Nephron progenitor cell (in vitro differentiated cells): ENCODE results near the gene SIGLEC12.

Experiments used
- DNase-seq: peaks from one replicate; pipeline ENCODE4 v3.0.0; 2021
- H3K27ac Mint-ChIP-seq: 2 replicates; pipeline ENCODE4 v1.8.0; 2021; ENCODE audit warnings: mild to moderate bottlenecking, moderate library complexity, mixed read lengths
- H3K27me3 Mint-ChIP-seq: 2 replicates; pipeline ENCODE4 v1.8.0; 2021; ENCODE audit warnings: mild to moderate bottlenecking, low read depth, mixed read lengths; ENCODE audit not compliant: poor library complexity
- H3K36me3 Mint-ChIP-seq: 2 replicates; pipeline ENCODE4 v1.8.0; 2021; ENCODE audit warnings: low read depth, mixed read lengths
- H3K4me1 Mint-ChIP-seq: 2 replicates; pipeline ENCODE4 v1.8.0; 2021; ENCODE audit warnings: mixed read lengths
- H3K4me3 Mint-ChIP-seq: 2 replicates; pipeline ENCODE4 v1.8.0; 2021; ENCODE audit warnings: mild to moderate bottlenecking, moderate library complexity, mixed read lengths
- H3K9me3 Mint-ChIP-seq: 2 replicates; pipeline ENCODE4 v1.8.0; 2021; ENCODE audit warnings: mild to moderate bottlenecking, moderate library complexity, mixed read lengths
- CTCF ChIP-seq: fragments of 200-600 bp; sonication (generic); IDR thresholded peaks from 2 replicates; pipeline ENCODE4 v1.5.0; 2021; ENCODE audit warnings: antibody characterized with exemption

The SIGLEC12 gene

DNA sequence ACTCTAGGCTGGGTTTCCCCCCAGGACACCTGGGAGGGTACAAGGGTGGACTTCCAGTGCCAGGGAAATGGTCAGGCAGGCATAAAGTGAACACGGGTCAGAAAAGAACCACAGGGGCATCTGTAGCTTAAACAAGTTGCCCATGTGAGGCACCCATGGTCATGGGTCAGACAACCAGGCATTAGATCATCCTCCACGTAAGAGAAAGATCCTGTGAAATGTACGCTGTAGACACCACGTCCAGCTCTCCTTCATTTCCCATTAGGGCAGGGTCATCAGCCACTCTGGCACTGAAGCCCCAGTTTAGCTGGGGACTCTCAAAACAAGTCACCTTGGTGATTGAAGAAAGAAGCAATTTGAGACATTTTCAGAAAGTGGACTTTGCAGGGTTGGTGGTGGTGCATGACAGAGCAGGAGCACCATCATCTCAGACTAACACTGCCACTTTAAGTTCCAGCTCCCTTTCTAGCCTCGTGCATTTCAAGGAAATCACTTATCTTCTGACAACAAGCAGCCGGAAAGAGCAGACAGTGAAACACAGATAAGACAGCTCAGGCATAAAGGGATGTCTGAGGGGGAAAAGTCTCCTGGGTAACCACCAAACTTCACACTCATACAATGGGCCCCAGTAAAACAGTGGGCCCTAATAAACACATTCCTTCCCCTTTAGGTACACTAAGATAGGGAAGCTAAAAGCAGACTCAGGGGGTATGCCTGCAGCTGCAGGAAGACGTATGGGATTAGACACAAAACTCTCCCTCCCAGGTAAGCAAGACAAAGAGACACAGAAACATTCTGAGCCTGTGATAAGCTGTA is 46.0 kb upstream of the SIGLEC12 start:
- no peak for DNase-seq
- Mint-ChIP-seq H3K4me3 (no peak overlapping the region), H3K4me1 (no peaks in the 10 kb centered on the region), H3K9me3 (peaks cover 69% of the 10 kb centered on the region), H3K36me3 (no peaks in the 10 kb centered on the region), H3K27me3 (peaks cover 8% of the 10 kb centered on the region), H3K27ac (no peak overlapping the region)
- TF ChIP-seq CTCF = no peak

DNA sequence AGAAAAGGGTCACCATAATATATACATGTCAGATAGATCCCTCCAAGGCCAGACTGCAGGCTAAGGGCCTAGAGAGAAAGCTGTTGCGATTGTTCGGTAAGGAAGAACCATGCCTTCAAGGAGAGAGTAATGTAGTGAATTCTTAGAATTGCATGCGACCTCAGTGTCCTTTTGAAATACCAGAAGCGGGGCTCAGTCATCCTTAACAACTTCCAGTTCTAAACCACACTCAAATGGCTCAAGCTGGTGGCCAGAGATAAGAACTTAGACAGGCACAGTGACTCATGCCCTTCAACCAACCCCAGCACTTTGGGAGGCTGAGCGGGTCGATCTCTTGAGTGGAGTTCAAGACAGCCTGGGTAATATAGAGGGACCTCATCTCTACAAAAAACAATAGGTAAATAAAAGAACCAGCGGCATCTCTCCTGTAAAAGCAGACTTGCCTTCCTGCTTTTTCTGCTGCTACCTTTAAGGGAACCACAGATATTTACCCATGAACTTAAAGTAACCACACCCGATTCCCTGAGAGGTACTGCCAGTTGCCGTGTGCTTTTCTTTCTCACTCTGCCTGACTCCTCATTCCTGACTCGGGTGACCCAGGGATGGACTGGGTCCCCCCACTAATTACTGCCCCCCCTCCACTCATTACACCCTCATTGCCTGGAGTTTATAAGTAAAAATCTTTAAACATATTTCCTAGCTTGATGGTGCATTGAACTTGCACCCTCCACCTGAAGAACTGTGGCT is 45.2 kb upstream of the SIGLEC12 start:
- Mint-ChIP-seq H3K36me3 (no peaks in the 10 kb centered on the region), H3K27ac (no peak overlapping the region), H3K9me3 (peaks cover 73% of the 10 kb centered on the region), H3K4me1 (no peaks in the 10 kb centered on the region), H3K27me3 (peaks cover 10% of the 10 kb centered on the region), H3K4me3 (no peak overlapping the region)
- no peak for DNase-seq
- TF ChIP-seq CTCF = no peak

- Mint-ChIP-seq H3K27me3 (peaks cover 6% of the 10 kb centered on the region), H3K27ac (no peak overlapping the region), H3K9me3 (peaks cover 73% of the 10 kb centered on the region), H3K4me1 (no peaks in the 10 kb centered on the region), H3K4me3 (no peak overlapping the region), H3K36me3 (no peaks in the 10 kb centered on the region)
- no peak for TF ChIP-seq CTCF
- DNase-seq = no peak
These were observed 44.6 kb upstream of the SIGLEC12 start for GRCh38 chr19:51546107-51546649.

DNA sequence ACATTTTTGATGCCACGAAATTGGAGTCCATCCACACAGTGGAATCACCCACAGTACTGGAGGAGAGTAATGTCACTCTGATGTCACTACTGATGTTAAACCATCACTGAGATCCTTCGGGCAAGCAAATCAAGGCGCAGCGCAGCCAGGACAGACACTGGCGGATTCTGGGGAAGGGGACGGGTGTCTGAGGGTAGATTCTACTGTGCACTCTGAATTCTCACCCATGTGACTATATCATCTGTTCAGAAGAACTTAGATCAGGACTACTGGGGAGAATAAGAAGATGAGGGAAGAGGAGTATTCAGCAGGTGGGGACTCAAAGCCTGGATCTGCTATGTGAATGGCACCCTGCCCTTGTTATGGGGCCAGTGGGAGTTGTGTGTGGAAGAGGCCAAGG is 42.4 kb upstream of the SIGLEC12 start:
- Mint-ChIP-seq H3K4me3 (no peak overlapping the region), H3K36me3 (no peaks in the 10 kb centered on the region), H3K4me1 (no peaks in the 10 kb centered on the region), H3K9me3 (peaks cover 65% of the 10 kb centered on the region), H3K27ac (no peak overlapping the region), H3K27me3 (peaks cover 6% of the 10 kb centered on the region)
- DNase-seq = no peak
- TF ChIP-seq CTCF = no peak

GRCh38 chr19:51542699-51543098 is 41.1 kb upstream of the SIGLEC12 start:
- Mint-ChIP-seq H3K4me3 (no peak overlapping the region), H3K4me1 (no peaks in the 10 kb centered on the region), H3K9me3 (peaks cover 65% of the 10 kb centered on the region), H3K27ac (no peak overlapping the region), H3K36me3 (no peaks in the 10 kb centered on the region), H3K27me3 (peaks cover 12% of the 10 kb centered on the region)
- TF ChIP-seq CTCF = no peak
- DNase-seq = no peak
